ENCODE results near the gene CORT. TPM values are rescaled to one million over a fixed set of nuclear protein-coding genes. Genes with fewer than 3 reads are reported as not detected.

The CORT gene
- total RNA-seq, 1 experiment from 2014 or later: not detected

- intact Hi-C loops (cut with micrococcal nuclease; ENCODE audit: unreplicated experiment): no loop called here
- H3K36me3 Mint-ChIP-seq (ENCODE audit: insufficient read depth, unreplicated experiment): peaks cover 3% of the 10 kb centered on the region
- no peaks in the 10 kb centered on the region for H3K9me3 ChIP-seq
- no peaks in the 10 kb centered on the region for H3K27me3 ChIP-seq (replicated peaks; ENCODE audit: control insufficient read depth, insufficient read depth, low read length)
- no peaks in the 10 kb centered on the region for H3K27me3 Mint-ChIP-seq (ENCODE audit: insufficient read depth, unreplicated experiment)
- TF ChIP-seq, protein P1, sequence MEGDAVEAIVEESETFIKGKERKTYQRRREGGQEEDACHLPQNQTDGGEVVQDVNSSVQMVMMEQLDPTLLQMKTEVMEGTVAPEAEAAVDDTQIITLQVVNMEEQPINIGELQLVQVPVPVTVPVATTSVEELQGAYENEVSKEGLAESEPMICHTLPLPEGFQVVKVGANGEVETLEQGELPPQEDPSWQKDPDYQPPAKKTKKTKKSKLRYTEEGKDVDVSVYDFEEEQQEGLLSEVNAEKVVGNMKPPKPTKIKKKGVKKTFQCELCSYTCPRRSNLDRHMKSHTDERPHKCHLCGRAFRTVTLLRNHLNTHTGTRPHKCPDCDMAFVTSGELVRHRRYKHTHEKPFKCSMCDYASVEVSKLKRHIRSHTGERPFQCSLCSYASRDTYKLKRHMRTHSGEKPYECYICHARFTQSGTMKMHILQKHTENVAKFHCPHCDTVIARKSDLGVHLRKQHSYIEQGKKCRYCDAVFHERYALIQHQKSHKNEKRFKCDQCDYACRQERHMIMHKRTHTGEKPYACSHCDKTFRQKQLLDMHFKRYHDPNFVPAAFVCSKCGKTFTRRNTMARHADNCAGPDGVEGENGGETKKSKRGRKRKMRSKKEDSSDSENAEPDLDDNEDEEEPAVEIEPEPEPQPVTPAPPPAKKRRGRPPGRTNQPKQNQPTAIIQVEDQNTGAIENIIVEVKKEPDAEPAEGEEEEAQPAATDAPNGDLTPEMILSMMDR (IDR thresholded peaks at IDR 0.05; ENCODE audit: insufficient read depth in 1 of 2, low read depth in 1 of 2, low read length in 1 of 2, severe bottlenecking in 1 of 2, unreplicated experiment in 1 of 2): no peak
- no peaks in the 10 kb centered on the region for H3K4me1 Mint-ChIP-seq (ENCODE audit: low read depth, unreplicated experiment)
- H3K36me3 ChIP-seq (ENCODE audit: control insufficient read depth, insufficient read depth, low read length): no peaks in the 10 kb centered on the region
- no TSS peak for BruUV-seq (replicated peaks)
- no peak overlapping the region for H3K4me3 Mint-ChIP-seq (ENCODE audit: unreplicated experiment)
- POLR2A ChIA-PET: interaction anchor here (0.6 kb wide), 1 partner anchor 262 kb away, joined by 3 read pairs; no protein-coding TSS in a partner anchor
- H3K4me3 ChIP-seq (ENCODE audit: low read depth, low read length): no peak overlapping the region
- no peaks in the 10 kb centered on the region for H3K9me3 Mint-ChIP-seq (ENCODE audit: unreplicated experiment)
- H3K4me1 ChIP-seq: no peaks in the 10 kb centered on the region
- DNase-seq: no peak
- CTCF ChIA-PET: interaction anchor here (0.6 to 0.7 kb wide), 2 partner anchors 42 to 429 kb away, joined by 3 to 4 read pairs; no protein-coding TSS in a partner anchor
- no peak overlapping the region for H3K27ac Mint-ChIP-seq (ENCODE audit: unreplicated experiment)
Measured at GRCh38 chr1:10437052-10437451, 12.8 kb upstream of the CORT start.

DNA sequence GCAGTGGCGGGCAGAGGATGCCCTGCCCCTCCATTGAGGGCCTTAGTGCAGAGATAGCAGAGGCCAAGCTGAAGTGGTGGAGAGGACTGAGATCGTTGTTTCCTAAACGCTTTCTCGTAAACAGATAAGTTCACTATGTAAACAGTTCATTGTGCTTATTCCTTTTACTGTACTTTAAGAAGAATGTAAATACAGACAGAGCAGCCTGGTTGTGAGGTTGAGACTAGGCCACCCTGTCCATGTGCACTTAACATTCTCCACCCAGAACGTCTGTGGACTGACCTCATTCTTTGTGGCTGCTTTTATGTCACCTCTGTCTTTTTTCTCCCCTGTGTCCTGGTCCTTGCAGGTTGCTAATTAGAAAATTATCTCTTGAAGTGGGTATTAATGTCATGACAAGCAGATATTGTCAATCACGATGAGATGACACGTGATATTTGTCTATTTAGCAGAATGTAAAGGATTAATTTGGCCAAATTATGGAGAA is 11.1 kb upstream of the CORT start:
- CTCF ChIA-PET: no interaction called here
- Mint-ChIP-seq H3K4me1 (ENCODE audit: low read depth, unreplicated experiment) (no peaks in the 10 kb centered on the region), H3K36me3 (ENCODE audit: insufficient read depth, unreplicated experiment) (peaks cover 6% of the 10 kb centered on the region), H3K4me3 (ENCODE audit: unreplicated experiment) (no peak overlapping the region), H3K27me3 (ENCODE audit: insufficient read depth, unreplicated experiment) (no peaks in the 10 kb centered on the region), H3K27ac (ENCODE audit: unreplicated experiment) (no peak overlapping the region), H3K9me3 (ENCODE audit: unreplicated experiment) (no peaks in the 10 kb centered on the region)
- no peaks in the 10 kb centered on the region for H3K4me1 ChIP-seq
- no peaks in the 10 kb centered on the region for H3K36me3 ChIP-seq (ENCODE audit: control insufficient read depth, insufficient read depth, low read length)
- TF ChIP-seq, protein P1 (IDR thresholded peaks at IDR 0.05; ENCODE audit: insufficient read depth in 1 of 2, low read depth in 1 of 2, low read length in 1 of 2, severe bottlenecking in 1 of 2, unreplicated experiment in 1 of 2): no peak
- DNase-seq: no peak
- POLR2A ChIA-PET: no interaction called here
- no peak overlapping the region for H3K4me3 ChIP-seq (ENCODE audit: low read depth, low read length)
- intact Hi-C loops (cut with micrococcal nuclease; ENCODE audit: unreplicated experiment): no loop called here
- H3K9me3 ChIP-seq: no peaks in the 10 kb centered on the region
- no TSS peak for BruUV-seq (replicated peaks)
- no peaks in the 10 kb centered on the region for H3K27me3 ChIP-seq (replicated peaks; ENCODE audit: control insufficient read depth, insufficient read depth, low read length)

DNA sequence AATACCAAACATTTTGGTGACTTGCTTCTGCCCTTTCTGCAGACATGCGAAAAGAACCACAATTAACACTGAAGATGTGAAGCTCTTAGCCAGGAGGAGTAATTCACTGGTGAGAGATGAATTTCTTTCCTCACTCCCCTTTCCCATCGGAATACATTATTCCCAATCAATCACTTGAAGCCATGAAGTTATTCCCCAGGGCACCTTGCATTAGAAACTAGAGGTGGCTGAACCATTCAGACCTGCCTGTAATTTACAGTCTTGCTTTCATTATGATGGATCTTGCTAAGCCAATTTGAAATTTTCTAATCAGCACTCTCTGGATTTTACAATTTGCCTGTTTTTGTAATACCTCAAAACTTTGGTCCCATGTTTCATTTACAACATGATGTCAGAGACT is 9.5 kb upstream of the CORT start:
- no peaks in the 10 kb centered on the region for H3K9me3 ChIP-seq
- Mint-ChIP-seq H3K4me1 (ENCODE audit: low read depth, unreplicated experiment) (no peaks in the 10 kb centered on the region), H3K27ac (ENCODE audit: unreplicated experiment) (no peak overlapping the region), H3K27me3 (ENCODE audit: insufficient read depth, unreplicated experiment) (no peaks in the 10 kb centered on the region), H3K4me3 (ENCODE audit: unreplicated experiment) (no peak overlapping the region), H3K9me3 (ENCODE audit: unreplicated experiment) (no peaks in the 10 kb centered on the region), H3K36me3 (ENCODE audit: insufficient read depth, unreplicated experiment) (peaks cover 6% of the 10 kb centered on the region)
- no TSS peak for BruUV-seq (replicated peaks)
- H3K36me3 ChIP-seq (ENCODE audit: control insufficient read depth, insufficient read depth, low read length): no peaks in the 10 kb centered on the region
- ChIA-PET POLR2A (no interaction called here), CTCF (no interaction called here)
- TF ChIP-seq, protein P1 (IDR thresholded peaks at IDR 0.05; ENCODE audit: insufficient read depth in 1 of 2, low read depth in 1 of 2, low read length in 1 of 2, severe bottlenecking in 1 of 2, unreplicated experiment in 1 of 2): no peak
- no peaks in the 10 kb centered on the region for H3K27me3 ChIP-seq (replicated peaks; ENCODE audit: control insufficient read depth, insufficient read depth, low read length)
- intact Hi-C loops (cut with micrococcal nuclease; ENCODE audit: unreplicated experiment): no loop called here
- H3K4me1 ChIP-seq: no peaks in the 10 kb centered on the region
- no peak overlapping the region for H3K4me3 ChIP-seq (ENCODE audit: low read depth, low read length)
- no peak for DNase-seq
